Measurements from ENCODE around the gene POLD3. TPM values are rescaled to one million over a fixed set of nuclear protein-coding genes. Genes with fewer than 3 reads are reported as not detected.

Gene POLD3
- 10.6 TPM for polyA plus RNA-seq (2012; ENCODE audit: insufficient read length, low read depth)

- TF ChIP-seq POLR2AphosphoS5 (IDR thresholded peaks at IDR 0.05; ENCODE audit: low read depth, low read length) (peak; percentile 53; the same call in 1 of the 2 replicates), FOXP2 (optimal IDR thresholded peaks at IDR 0.05; ENCODE audit: borderline replicate concordance, extremely low read depth, extremely low read length, insufficient read depth) (peak; percentile 82), SIN3A (IDR thresholded peaks at IDR 0.05; ENCODE audit: borderline replicate concordance, insufficient read depth, low read length) (peak; percentile 99), REST (IDR thresholded peaks at IDR 0.05; ENCODE audit: insufficient read depth in 1 of 2, low read depth in 2 of 2, low read length in 2 of 2) (no peak), TAF1 (IDR thresholded peaks at IDR 0.05; ENCODE audit: borderline replicate concordance, insufficient read depth, low read length) (no peak)
These were observed at the start of gene POLD3 for GRCh38 chr11:74592441-74593362. Gene POLD3 (plus strand): TSS chr11:74592582. CDS start chr11:74592659, 77 bp downstream.

GRCh38 chr11:74543991-74544390 is 48.4 kb upstream of the POLD3 start:
- TF ChIP-seq REST (IDR thresholded peaks at IDR 0.05; ENCODE audit: insufficient read depth in 1 of 2, low read depth in 2 of 2, low read length in 2 of 2) (no peak), SIN3A (IDR thresholded peaks at IDR 0.05; ENCODE audit: borderline replicate concordance, insufficient read depth, low read length) (no peak), FOXP2 (optimal IDR thresholded peaks at IDR 0.05; ENCODE audit: borderline replicate concordance, extremely low read depth, extremely low read length, insufficient read depth) (no peak), TAF1 (IDR thresholded peaks at IDR 0.05; ENCODE audit: borderline replicate concordance, insufficient read depth, low read length) (no peak), POLR2AphosphoS5 (IDR thresholded peaks at IDR 0.05; ENCODE audit: low read depth, low read length) (no peak)

- no peak for TF ChIP-seq REST (IDR thresholded peaks at IDR 0.05; ENCODE audit: insufficient read depth in 1 of 2, low read depth in 2 of 2, low read length in 2 of 2)
- no peak for TF ChIP-seq FOXP2 (optimal IDR thresholded peaks at IDR 0.05; ENCODE audit: borderline replicate concordance, extremely low read depth, extremely low read length, insufficient read depth)
- no peak for TF ChIP-seq POLR2AphosphoS5 (IDR thresholded peaks at IDR 0.05; ENCODE audit: low read depth, low read length)
- no peak for TF ChIP-seq SIN3A (IDR thresholded peaks at IDR 0.05; ENCODE audit: borderline replicate concordance, insufficient read depth, low read length)
- TF ChIP-seq TAF1 (IDR thresholded peaks at IDR 0.05; ENCODE audit: borderline replicate concordance, insufficient read depth, low read length), result no peak
These were observed 45.6 kb upstream of the POLD3 start for GRCh38 chr11:74546752-74547151.

GRCh38 chr11:74550991-74551753 is 41.2 kb upstream of the POLD3 start:
- TF ChIP-seq FOXP2 (optimal IDR thresholded peaks at IDR 0.05; ENCODE audit: borderline replicate concordance, extremely low read depth, extremely low read length, insufficient read depth), result no peak
- no peak for TF ChIP-seq POLR2AphosphoS5 (IDR thresholded peaks at IDR 0.05; ENCODE audit: low read depth, low read length)
- no peak for TF ChIP-seq TAF1 (IDR thresholded peaks at IDR 0.05; ENCODE audit: borderline replicate concordance, insufficient read depth, low read length)
- no peak for TF ChIP-seq REST (IDR thresholded peaks at IDR 0.05; ENCODE audit: insufficient read depth in 1 of 2, low read depth in 2 of 2, low read length in 2 of 2)
- TF ChIP-seq SIN3A (IDR thresholded peaks at IDR 0.05; ENCODE audit: borderline replicate concordance, insufficient read depth, low read length), result no peak

Data from PFSK-1 (cell line).